ENCODE results near the gene FIBCD1. TPM values are rescaled to one million over a fixed set of nuclear protein-coding genes. Genes with fewer than 3 reads are reported as not detected.

The FIBCD1 gene
- total RNA-seq, 4 donors from 2014 or later: 1.4 to 1.7 TPM; not detected in 2

GRCh38 chr9:130921300-130921988 lies 17.6 kb downstream of the FIBCD1 start:
- 52 to 66% methylated on average over 8 to 11 of the region's 29 CpGs for whole genome bisulfite sequencing, 2 donors (ENCODE audit: low coverage in 1 of 2)
- ATAC-seq: no peak

GRCh38 chr9:130920762-130921299 lies 18.2 kb downstream of the FIBCD1 start:
- Histone ChIP-seq H3K27me3 (peaks cover 27% of the 10 kb centered on the region), H3K4me3 (no peak overlapping the region), H3K27ac (no peak overlapping the region), H3K9me3 (no peaks in the 10 kb centered on the region), H3K36me3 (no peaks in the 10 kb centered on the region), H3K4me1 (peaks cover 0 to 9% (median 0%) of the 10 kb centered on the region in 3 donors)
- TF ChIP-seq CTCF (IDR thresholded peaks at IDR 0.05): no peak
- no peak for TF ChIP-seq POLR2AphosphoS5 (IDR thresholded peaks at IDR 0.05)
- no peak for TF ChIP-seq EP300 (IDR thresholded peaks at IDR 0.05)
- TF ChIP-seq POLR2A (IDR thresholded peaks at IDR 0.05): no peak
- no peak for ATAC-seq
- WGBS, 2 donors (ENCODE audit: low coverage in 1 of 2): no CpG with 5 or more reads among the region's 14 CpGs

More at GRCh38 chr9:130921300-130921988, 17.6 kb downstream of the FIBCD1 start:
- H3K9me3 ChIP-seq: no peaks in the 10 kb centered on the region
- TF ChIP-seq CTCF (IDR thresholded peaks at IDR 0.05) (no peak), EP300 (IDR thresholded peaks at IDR 0.05) (no peak), POLR2AphosphoS5 (IDR thresholded peaks at IDR 0.05) (no peak), POLR2A (IDR thresholded peaks at IDR 0.05) (no peak)
- H3K36me3 ChIP-seq: no peaks in the 10 kb centered on the region
- peaks cover 27% of the 10 kb centered on the region for H3K27me3 ChIP-seq
- H3K4me3 ChIP-seq: no peak overlapping the region
- H3K27ac ChIP-seq: no peak overlapping the region
- H3K4me1 ChIP-seq: peaks cover 0 to 12% (median 0%) of the 10 kb centered on the region in 3 donors

GRCh38 chr9:130920233-130920632 lies 18.8 kb downstream of the FIBCD1 start:
- Histone ChIP-seq H3K27me3 (peaks cover 27% of the 10 kb centered on the region), H3K9me3 (no peaks in the 10 kb centered on the region), H3K4me1 (peaks cover 0 to 8% (median 0%) of the 10 kb centered on the region in 3 donors), H3K4me3 (no peak overlapping the region), H3K36me3 (no peaks in the 10 kb centered on the region), H3K27ac (no peak overlapping the region)
- WGBS, 2 donors (ENCODE audit: low coverage in 1 of 2): no CpG with 5 or more reads among the region's 8 CpGs
- no peak for TF ChIP-seq EP300 (IDR thresholded peaks at IDR 0.05)
- no peak for TF ChIP-seq POLR2AphosphoS5 (IDR thresholded peaks at IDR 0.05)
- TF ChIP-seq CTCF (IDR thresholded peaks at IDR 0.05): no peak
- no peak for TF ChIP-seq POLR2A (IDR thresholded peaks at IDR 0.05)
- ATAC-seq: no peak

GRCh38 chr9:130919559-130920145 lies 19.4 kb downstream of the FIBCD1 start:
- no peaks in the 10 kb centered on the region for H3K36me3 ChIP-seq
- WGBS, 2 donors (ENCODE audit: low coverage in 1 of 2): 75% methylated on average over 6 of the region's 14 CpGs; no CpG with 5 or more reads in 1 of the 2 donors
- H3K27me3 ChIP-seq: peaks cover 27% of the 10 kb centered on the region
- H3K9me3 ChIP-seq: no peaks in the 10 kb centered on the region
- no peak for TF ChIP-seq POLR2AphosphoS5 (IDR thresholded peaks at IDR 0.05)
- TF ChIP-seq POLR2A (IDR thresholded peaks at IDR 0.05): no peak
- no peak for TF ChIP-seq CTCF (IDR thresholded peaks at IDR 0.05)
- TF ChIP-seq EP300 (IDR thresholded peaks at IDR 0.05): no peak
- H3K4me1 ChIP-seq: peaks cover 0 to 8% (median 0%) of the 10 kb centered on the region in 3 donors
- no peak overlapping the region for H3K4me3 ChIP-seq
- no peak for ATAC-seq
- no peak overlapping the region for H3K27ac ChIP-seq
